Measurements from ENCODE around the gene ZNF574. TPM values are rescaled to one million over a fixed set of nuclear protein-coding genes. Genes with fewer than 3 reads are reported as not detected.

Gene ZNF574
- total RNA-seq, 1 experiment from 2014 or later: 24.6 TPM

DNA sequence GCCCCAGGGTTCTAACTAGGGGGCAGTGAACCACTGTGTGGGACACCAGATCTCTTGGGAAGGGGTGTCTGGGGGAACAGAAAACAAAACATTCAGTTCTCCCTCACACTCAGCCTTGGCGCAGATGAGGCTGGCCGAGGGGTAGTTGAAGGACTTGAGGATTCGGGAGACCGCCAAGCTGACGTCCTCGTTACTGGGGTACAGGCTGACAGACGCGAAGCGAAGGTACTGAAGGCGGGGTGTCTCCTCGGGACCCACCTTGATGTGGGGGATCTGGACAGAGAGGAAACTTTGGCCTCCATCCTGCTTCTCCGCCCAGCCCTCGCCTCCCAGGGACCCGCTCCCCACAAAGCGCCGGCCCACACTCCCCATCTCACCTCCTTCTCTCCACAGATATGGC lies 13.6 kb upstream of the ZNF574 start:
- H3K4me3 ChIP-seq (replicated peaks in 1 of 2; ENCODE audit: low read depth in 1 of 2, low read length in 2 of 2): no peak overlapping the region
- H3K4me1 ChIP-seq (ENCODE audit: control insufficient read depth in 1 of 2, insufficient read depth in 2 of 2, low read length in 2 of 2): peaks cover 0 to 8% of the 10 kb centered on the region in 2 experiments; a peak in 2 of 4 replicates
- ATAC-seq: no peak
- POLR2A ChIA-PET: no interaction called here
- no peaks in the 10 kb centered on the region for H4K20me1 ChIP-seq (ENCODE audit: insufficient read depth)
- 0 out of 2 replicates have a peak overlapping the region, but pooled peaks have one; percentile 7 for H3K4me2 ChIP-seq (ENCODE audit: low read length)
- DNase-seq (ENCODE audit: low read depth, low spot score): no peak
- H3K36me3 ChIP-seq (ENCODE audit: control insufficient read depth in 1 of 2, insufficient read depth in 2 of 2, low read length in 2 of 2): no peaks in the 10 kb centered on the region
- H3K27me3 ChIP-seq (ENCODE audit: insufficient read depth, low read length): peaks cover 12% of the 10 kb centered on the region; the same call in 1 of the 2 replicates
- RAD21 ChIA-PET (ENCODE audit: low non-redundant PET in 1 of 2, low total read pairs in 2 of 2, uncharacterized antibody in 2 of 2, unreplicated experiment in 2 of 2): no interaction called here
- no peak for TF ChIP-seq ZBTB33 (IDR thresholded peaks at IDR 0.05; ENCODE audit: extremely low read depth, insufficient replicate concordance, low read length)
- TF ChIP-seq ATF3 (IDR thresholded peaks at IDR 0.05): no peak
- no peak for TF ChIP-seq YY1 (IDR thresholded peaks at IDR 0.05; ENCODE audit: extremely low read depth, insufficient replicate concordance, low read depth, low read length)
- no peak for TF ChIP-seq FOSL1 (IDR thresholded peaks at IDR 0.05; ENCODE audit: low read depth)
- no peak for TF ChIP-seq POLR2A (IDR thresholded peaks at IDR 0.05; ENCODE audit: borderline replicate concordance, extremely low read depth, insufficient read depth, insufficient read length)
- no peak for TF ChIP-seq RAD21 (IDR thresholded peaks at IDR 0.05; ENCODE audit: low read depth)
- TF ChIP-seq ZFX (IDR thresholded peaks at IDR 0.05): no peak
- no peak for TF ChIP-seq SRF (IDR thresholded peaks at IDR 0.05; ENCODE audit: low read depth)
- TF ChIP-seq, protein P1, sequence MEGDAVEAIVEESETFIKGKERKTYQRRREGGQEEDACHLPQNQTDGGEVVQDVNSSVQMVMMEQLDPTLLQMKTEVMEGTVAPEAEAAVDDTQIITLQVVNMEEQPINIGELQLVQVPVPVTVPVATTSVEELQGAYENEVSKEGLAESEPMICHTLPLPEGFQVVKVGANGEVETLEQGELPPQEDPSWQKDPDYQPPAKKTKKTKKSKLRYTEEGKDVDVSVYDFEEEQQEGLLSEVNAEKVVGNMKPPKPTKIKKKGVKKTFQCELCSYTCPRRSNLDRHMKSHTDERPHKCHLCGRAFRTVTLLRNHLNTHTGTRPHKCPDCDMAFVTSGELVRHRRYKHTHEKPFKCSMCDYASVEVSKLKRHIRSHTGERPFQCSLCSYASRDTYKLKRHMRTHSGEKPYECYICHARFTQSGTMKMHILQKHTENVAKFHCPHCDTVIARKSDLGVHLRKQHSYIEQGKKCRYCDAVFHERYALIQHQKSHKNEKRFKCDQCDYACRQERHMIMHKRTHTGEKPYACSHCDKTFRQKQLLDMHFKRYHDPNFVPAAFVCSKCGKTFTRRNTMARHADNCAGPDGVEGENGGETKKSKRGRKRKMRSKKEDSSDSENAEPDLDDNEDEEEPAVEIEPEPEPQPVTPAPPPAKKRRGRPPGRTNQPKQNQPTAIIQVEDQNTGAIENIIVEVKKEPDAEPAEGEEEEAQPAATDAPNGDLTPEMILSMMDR (IDR thresholded peaks at IDR 0.05 in 2 of 3, conservative IDR thresholded peaks at IDR 0.05 in 1 of 3; ENCODE audit: borderline replicate concordance in 1 of 3, insufficient read depth in 1 of 3, low read depth in 2 of 3, low read length in 2 of 3): no peak
- no peak for TF ChIP-seq EZH2 (IDR thresholded peaks at IDR 0.05)
- TF ChIP-seq, protein P2, sequence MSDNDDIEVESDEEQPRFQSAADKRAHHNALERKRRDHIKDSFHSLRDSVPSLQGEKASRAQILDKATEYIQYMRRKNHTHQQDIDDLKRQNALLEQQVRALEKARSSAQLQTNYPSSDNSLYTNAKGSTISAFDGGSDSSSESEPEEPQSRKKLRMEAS (IDR thresholded peaks at IDR 0.05): no peak
- TF ChIP-seq ELF1 (IDR thresholded peaks at IDR 0.05; ENCODE audit: borderline replicate concordance, low read depth): no peak
- no peak overlapping the region for H3K9ac ChIP-seq (ENCODE audit: low read length)
- H3K9me3 ChIP-seq (ENCODE audit: control insufficient read depth in 1 of 2, insufficient read depth in 1 of 2, low read depth in 1 of 2, low read length in 2 of 2): no peaks in the 10 kb centered on the region
- no peak overlapping the region for H3K27ac ChIP-seq (ENCODE audit: low read depth, low read length)
- CTCF ChIA-PET: no interaction called here
- H3K9me2 ChIP-seq (ENCODE audit: insufficient read depth): no peaks in the 10 kb centered on the region; the same call in 1 of the 2 replicates
- intact Hi-C loops (cut with micrococcal nuclease): no loop called here
- no peaks in the 10 kb centered on the region for H3K79me2 ChIP-seq (ENCODE audit: insufficient read depth, low read length)
- no TSS peak for BruUV-seq (replicated peaks)
- no peak overlapping the region for H2AFZ ChIP-seq (ENCODE audit: low read depth, low read length, poor library complexity, severe bottlenecking)

Data from HCT116 (cell line).